Uterus (tissue), 2 donors: ENCODE measurements around the gene STK11IP.

Experiments used
- POLR2A ChIP-seq, 2 donors: fragments of 450-650 bp; IDR thresholded peaks; one replicate each; pipeline ENCODE4 v1.6.1; 2016; ENCODE audit warnings: antibody characterized with exemption in 2 of 2, mild to moderate bottlenecking in 1 of 2, moderate library complexity in 1 of 2
- TF ChIP-seq, protein P1 (sequence below), 4 experiments: fragments of 200-600 bp in 2 of 4; fragments of 450-650 bp in 2 of 4; sonication (generic) in 2 of 4; IDR thresholded peaks; one replicate each; pipeline ENCODE4 v1.5.1; 2016 to 2019; ENCODE audit warnings: antibody characterized with exemption in 4 of 4, mild to moderate bottlenecking in 2 of 4, moderate library complexity in 1 of 4

DNA sequence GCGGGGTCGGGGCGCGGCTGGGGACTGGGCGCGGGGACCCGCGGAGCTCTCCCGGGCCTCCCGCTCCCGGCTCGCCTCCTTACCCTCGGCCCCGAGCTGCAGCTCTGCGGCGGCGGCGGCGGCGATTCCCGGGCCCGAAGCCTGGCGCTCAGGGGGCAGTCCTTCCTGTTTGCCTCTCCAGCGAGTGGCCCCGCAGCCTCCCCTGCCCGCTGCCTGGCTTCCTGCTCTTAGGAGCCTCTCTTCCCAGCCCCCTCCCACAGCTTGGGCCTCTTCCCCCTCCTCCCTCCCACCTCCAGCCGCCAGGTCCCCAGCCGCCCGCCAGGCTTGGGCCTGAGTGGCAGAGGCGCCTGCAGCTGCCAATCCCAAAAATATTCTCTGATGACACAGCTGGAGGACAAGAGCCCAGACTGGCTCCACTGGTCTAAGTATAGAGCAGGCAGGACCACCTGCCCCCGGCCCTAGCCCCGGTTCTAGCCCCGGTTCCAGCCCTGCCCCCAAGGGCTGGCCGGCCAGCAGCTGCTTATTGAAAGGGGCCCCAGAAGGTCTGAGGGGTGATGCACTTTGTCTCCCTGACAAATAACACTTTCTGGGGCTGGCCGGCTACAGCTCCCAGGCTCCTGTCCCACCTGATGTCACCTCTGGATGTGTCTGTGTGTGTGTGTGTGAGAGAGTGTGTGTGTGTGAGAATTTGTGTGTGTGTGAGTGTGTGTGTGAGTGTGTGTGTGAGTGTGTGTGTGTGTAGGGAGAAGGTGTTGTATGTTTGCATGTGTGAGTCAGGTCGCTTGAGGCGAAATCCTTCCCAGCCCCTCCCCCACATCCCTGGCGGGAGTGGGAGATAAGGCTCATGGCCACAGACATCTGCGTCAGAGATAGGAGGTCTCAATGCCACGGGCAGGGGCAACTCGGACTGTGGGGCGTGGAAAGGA is 26.1 kb upstream of the STK11IP start, which contains the start of gene OBSL1:
- TF ChIP-seq, protein P1, sequence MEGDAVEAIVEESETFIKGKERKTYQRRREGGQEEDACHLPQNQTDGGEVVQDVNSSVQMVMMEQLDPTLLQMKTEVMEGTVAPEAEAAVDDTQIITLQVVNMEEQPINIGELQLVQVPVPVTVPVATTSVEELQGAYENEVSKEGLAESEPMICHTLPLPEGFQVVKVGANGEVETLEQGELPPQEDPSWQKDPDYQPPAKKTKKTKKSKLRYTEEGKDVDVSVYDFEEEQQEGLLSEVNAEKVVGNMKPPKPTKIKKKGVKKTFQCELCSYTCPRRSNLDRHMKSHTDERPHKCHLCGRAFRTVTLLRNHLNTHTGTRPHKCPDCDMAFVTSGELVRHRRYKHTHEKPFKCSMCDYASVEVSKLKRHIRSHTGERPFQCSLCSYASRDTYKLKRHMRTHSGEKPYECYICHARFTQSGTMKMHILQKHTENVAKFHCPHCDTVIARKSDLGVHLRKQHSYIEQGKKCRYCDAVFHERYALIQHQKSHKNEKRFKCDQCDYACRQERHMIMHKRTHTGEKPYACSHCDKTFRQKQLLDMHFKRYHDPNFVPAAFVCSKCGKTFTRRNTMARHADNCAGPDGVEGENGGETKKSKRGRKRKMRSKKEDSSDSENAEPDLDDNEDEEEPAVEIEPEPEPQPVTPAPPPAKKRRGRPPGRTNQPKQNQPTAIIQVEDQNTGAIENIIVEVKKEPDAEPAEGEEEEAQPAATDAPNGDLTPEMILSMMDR (IDR thresholded peaks at IDR 0.05) = no peak
- no peak for TF ChIP-seq POLR2A (IDR thresholded peaks at IDR 0.05)
